Left cardiac atrium (tissue), 4 donors: Measurements from ENCODE around the gene RAET1G. TPM values are rescaled to one million over a fixed set of nuclear protein-coding genes. Genes with fewer than 3 reads are reported as not detected.
A peak's percentile ranks its signal among the peaks of the same experiment; 100 is the strongest.

Experiments used
- ATAC-seq, 2 donors: fragments of 200-7000 bp; cut with Tn5 transposase; one replicate each; pipeline ENCODE4 v1.9.1; 2020; ENCODE audit warnings: mild to moderate bottlenecking in 2 of 2, moderate library complexity in 2 of 2
- DNase-seq: peaks from one replicate; pipeline ENCODE4 v3.0.0-alpha.2; 2020
- intact Hi-C, 2 donors: fragments of 100-400 bp; cut with DNase I; formaldehyde crosslinking; loops; one replicate each; pipeline versions ENCODE4 v1.14.1 to v1.15.1; 2022 to 2023
- total RNA-seq, 2 donors: library from RNA; stranded (reverse); fragmentation: NEBNext Ultra II Directional; extraction: Animal tissue kit (Norgen Biotek cat#: 25700); gene quantifications; one replicate each; pipeline ENCODE4 v1.2.1, GENCODE V29; 2021
- donor health status: DM: no; HTN: yes; CAD: no.
- donor health status: DM: no; HTN: yes; CAD: no; lungs with severe emphysema.
- donor health status: DM: yes; HTN: yes; CAD: no.
- donor health status: Dilated cardiomyopathy.

Gene RAET1G
- total RNA-seq, 2 donors from 2014 or later: 0.55 to 1.1 TPM

DNA sequence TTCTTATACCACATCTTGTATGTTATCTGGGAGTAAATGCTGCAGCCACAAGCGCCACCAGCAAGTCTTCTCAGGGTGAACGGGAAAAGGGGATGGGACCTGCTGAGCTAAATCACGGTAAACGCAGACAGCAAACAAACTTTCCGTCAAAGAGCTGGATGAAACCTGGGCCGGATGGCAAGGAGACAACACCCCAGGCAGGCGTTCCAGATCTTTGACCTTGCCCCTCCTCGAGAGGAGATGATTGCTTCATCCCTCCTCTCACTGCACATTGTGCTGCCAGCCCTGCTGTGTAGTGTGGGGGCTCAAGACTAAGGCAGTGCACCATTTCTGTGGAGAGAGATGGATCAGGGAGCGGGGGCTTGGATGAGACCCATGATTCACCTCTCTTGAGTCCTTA lies 34.8 kb downstream of the RAET1G start:
- DNase-seq (no peak), ATAC-seq (peak in 1 of 2 donors; percentile 32)
- intact Hi-C loops: no loop called here

DNA sequence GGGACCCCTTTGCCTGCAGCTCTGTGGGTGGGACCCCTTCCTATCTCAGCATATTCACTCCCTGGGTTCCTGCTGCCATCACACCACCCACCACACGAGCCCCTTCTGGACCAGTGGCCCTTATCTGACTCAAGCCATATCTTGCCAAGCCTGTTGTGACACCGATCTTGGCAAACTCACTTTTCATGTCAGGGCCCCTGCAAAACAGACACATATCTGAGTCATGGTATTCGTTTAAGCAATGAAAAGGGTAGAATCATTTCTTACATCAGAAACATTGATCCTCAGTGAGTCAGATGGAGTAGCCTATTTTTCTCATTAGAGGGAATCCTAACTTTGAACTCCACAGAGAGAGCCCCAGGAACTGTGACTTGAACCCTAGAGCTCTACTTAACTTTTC lies 35.6 kb downstream of the RAET1G start:
- no peak for DNase-seq
- intact Hi-C loops: no loop called here
- ATAC-seq: peak in 1 of 2 donors; percentile 17

DNA sequence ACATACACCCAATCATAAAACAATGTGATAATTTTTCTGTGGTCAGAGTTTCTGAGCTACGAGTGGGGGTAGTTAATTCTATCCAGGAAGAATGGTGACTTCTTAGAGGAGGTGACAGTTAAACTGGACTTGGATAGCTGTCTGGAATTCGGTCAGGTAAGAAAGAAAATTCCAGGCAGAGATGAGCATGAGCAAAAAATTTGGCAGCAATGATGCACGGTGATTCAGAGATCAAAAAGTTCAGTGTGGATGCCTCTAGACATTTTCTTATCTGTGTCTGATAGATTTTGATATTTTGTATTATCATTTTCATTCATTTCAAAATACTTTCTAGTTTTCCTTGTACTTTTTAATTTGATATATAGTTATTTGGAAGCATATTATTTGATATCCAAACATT lies 37.0 kb downstream of the RAET1G start:
- ATAC-seq (no peak), DNase-seq (no peak)
- intact Hi-C loops: no loop called here

DNA sequence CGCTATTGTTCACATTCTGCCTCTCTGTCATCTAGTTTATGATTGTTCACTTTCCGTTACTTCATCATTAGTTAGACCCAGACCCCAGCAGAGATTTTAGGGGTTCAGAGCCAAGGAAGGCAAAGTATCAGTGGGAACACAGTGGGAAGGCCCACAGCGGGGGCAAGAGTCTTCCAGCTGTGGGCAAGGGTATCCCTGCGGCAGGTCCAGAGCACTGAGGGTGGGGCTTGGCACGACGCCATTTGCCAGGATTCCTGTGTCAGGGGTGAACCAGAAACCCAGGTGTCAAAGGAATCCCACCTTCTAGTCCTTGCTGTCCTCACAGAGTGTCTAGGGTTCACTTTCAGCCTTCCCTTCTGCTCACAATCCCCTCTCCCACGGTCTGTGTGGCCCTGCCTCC lies 38.3 kb downstream of the RAET1G start:
- ATAC-seq: no peak
- intact Hi-C loops: no loop called here

DNA sequence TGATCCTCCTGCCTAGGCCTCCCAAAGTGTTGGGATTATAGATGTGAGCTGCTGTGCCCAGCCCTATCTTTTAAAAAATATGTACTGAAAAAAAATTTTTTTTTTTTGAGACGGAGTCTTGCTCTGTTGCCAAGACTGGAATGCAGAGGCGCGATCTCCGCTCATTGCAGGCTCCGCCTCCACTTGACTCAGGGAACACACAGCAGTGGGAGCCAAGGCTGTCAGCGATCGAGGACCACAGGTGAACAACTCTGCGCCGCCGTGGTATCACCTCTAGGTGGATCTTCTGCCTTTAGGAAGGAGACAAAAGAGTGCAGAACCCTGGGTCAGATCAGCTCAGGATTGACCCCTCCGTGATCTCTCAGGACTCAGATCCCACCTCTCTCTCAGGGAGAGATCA lies 38.7 kb downstream of the RAET1G start:
- ATAC-seq: peak; percentile 51 to 88
- DNase-seq: peak; percentile 61
- intact Hi-C loops: no loop called here

More for the DNA sequence above, 38.3 kb downstream of the RAET1G start:
- DNase-seq: no peak

DNA sequence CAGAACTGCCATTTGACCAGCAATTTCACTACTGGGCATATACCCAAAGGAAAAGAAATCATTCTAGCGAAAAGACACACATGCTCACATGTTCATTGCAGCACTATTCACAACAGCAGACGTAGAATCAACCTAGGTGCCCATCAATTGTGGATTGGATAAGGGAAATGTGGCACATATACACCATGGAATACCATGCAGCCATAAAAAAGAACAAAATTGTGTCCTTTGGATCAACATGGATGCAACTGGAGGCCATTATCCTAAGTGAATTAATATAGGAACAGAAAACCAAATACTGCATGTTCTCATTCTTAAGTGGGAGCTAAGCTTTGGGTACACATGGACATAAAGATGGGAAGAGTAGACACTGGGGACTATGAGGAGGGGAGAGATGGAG lies 41.1 kb downstream of the RAET1G start:
- intact Hi-C loops: no loop called here
- ATAC-seq (no peak), DNase-seq (no peak)

DNA sequence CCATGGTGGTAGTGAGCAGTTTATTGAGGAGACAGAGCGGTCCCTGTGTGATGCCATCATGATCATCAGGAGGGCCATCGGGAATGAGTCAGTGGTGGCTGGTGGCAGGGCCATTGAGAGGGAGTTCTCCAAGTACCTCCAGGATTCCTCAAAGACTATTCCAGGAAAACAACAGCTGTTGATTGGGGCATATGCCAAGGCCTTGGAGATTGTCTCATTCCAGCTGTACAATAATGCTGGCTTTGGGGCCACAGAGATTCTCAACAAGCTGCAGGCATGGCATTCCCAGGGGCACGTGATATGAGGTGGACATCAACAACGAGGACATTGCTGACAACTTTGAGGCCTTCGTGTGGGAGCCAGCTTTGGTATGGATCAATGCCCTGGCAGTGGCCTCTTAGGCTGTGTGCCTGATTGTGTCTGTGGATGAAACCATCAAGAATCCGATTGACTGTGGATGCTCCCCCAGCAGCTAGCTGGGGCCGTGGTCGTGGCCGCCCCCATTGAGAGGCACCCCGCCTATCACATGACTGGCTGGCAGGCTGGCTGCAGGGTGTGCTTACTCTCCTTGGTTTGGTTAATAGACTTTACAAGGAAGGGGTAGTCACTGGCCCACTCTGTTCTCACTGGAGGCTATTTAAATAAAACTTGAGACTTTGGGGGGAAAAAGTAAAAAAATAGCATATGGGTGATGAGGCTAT lies 41.7 kb downstream of the RAET1G start:
- DNase-seq (no peak), ATAC-seq (no peak)
- intact Hi-C loops: no loop called here

DNA sequence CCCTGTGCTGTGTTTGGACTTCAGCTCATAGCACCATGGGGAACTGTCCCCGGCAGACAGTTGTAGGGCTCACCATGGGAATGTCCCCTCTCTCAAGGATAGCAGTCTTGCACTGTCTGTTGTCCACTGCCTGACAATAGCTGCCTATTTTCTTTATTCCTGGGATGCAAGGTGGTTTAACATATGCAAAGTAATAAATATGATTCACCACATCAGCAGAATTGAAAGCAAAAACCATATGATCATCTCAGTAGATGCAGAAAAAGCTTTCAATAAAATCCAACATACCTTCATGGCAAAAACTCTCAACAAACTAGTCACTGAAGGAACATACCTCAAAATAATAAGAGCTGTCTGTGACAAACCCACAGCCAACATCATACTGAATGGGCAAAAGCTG lies 45.3 kb downstream of the RAET1G start:
- intact Hi-C loops: no loop called here
- ATAC-seq (no peak), DNase-seq (no peak)

DNA sequence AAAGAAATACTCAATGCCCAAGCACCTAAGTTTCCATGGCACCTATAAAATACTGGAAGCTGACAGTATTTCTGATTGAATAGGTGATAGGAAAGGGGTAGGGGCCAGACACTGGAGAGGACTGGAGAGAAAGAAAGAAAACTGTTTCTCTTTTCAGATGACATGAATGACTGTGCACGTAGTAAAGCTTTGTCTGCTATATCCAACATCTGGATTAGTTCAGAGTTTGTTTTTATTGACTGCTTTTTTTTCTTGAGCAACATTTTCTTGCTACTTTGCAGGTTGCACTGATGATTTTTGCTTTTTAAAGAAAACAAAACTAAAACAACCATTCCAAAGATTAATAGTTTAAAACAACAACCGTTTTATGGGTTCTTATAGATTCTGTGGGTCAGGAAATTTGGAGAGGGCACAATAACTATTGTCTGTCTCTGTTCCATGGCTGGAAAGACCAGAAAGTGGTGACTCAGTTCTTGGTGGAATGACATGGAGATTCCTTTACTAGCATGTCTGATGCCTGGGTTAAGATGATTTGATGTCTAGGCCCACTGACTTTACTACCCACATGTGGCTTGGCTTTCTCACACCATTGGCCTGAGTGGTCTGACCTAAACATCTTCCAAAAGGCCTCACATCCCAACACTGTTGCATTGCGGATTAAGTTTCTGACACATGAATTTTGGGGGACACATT lies 46.5 kb downstream of the RAET1G start:
- DNase-seq (no peak), ATAC-seq (no peak)
- intact Hi-C loops: no loop called here

DNA sequence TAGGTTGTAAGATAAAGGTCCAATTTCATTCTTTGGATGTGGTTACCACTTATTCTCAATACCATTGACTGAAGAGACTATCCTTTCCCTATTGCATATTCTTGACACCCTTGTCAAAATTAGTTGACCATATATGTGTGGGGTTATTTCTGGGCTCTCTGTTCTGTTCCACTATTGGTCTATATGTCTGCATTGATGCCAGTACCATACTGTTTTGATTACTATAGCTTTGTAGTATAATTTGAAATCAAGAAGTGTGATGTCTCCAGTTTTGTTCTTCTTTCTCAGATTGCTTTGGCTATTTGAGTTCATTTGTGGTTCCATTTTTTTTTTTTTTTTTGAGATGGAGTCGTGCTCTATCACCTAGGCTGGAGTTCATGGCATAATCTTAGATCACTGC lies 50.7 kb downstream of the RAET1G start:
- DNase-seq (no peak), ATAC-seq (no peak)
- intact Hi-C loops: no loop called here

DNA sequence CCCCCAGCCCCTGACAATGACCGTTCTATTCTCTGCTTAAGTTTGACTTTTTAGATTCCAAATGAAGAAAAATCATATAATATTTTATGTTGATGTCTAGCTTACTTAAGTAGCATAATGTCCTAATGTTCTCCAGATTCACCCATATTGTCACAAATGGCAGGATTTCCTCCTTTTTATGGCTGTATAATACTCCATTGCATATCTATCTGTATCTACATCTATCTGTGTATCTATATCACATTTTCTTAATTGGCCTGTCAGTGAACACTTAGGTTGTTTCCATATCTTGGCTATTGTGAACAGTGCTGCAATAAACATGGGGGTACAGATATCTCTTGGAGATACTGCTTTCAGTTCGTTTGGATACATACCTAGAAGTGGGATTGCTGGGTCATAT lies 51.7 kb downstream of the RAET1G start:
- DNase-seq: no peak
- intact Hi-C loops: no loop called here

DNA sequence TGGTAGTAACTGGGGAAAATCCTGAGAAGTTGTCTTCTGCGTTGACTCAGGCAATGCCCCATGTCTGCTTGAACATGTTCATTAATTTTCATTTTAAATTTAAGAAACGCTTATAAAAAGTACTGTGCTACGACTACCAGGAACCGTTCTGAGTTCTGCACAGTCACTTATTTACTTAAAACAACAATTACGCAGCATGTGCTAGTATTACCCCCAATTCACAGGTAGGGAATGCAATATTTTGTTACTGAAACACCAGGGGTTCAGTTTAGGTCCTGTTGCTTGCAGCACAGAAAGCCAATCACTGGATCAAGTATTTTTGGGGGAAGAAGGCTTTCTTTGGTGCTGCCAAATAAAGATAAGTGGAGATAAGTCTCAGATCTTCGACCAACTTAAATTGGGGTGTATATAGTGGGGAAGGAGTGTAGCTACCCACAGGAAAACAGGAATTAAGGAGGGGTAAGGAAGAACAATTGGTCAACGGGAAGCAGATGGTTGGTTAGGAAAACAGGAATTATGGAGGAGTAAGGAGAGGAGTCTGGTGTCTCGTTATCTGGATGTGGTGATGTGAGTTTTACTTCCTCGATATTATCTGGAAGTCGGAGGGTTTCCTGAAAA lies 53.5 kb downstream of the RAET1G start:
- ATAC-seq (no peak), DNase-seq (no peak)
- intact Hi-C loops: no loop called here

More for the DNA sequence above, 51.7 kb downstream of the RAET1G start:
- ATAC-seq: no peak

DNA sequence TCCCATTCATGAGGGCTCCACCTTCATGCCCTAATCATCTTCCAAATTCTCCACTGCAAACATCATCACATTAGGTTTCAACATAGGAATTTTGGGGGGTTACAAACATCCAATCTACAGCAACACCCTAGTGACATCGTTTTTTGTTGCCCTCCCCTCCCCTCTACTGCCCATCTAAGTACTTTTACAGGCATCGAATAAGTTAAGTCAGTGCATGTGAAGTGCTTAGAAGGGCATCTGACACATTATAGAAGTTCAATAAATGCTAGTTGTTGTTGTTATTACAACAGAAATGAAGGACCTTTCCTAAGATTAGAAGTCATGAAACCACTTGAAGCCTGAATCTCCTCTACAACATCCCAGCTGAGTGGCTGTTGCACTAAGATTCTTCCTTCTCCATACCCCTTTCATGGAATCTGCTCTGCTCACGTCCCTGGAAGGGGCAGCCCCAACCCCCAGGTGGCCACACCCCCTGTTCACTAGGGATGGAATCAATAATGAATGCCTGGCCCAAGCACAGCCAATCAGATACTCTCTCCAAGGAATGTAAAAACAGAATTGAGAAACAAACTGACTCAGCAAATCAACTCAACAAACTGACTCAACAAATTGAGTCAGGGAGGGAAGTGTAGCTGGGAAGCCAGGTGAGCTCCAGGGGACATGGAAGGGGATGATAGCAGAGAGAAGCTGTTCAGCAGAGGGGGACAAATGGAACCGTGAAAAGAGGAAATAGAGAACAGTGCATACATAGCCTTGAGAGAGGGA lies 54.9 kb downstream of the RAET1G start:
- DNase-seq (no peak), ATAC-seq (no peak)
- intact Hi-C loops: no loop called here

Other genes starting within 250 kb of the RAET1G start
- 10 to 100 TPM; 14.6 to 15.4 TPM for gene LATS1, start 205.0 kb downstream of the RAET1G start, total RNA-seq
- 10 to 100 TPM; 22.4 to 27.7 TPM for gene NUP43, start 176.6 kb downstream of the RAET1G start, total RNA-seq
- gene PCMT1, start 173.4 kb downstream of the RAET1G start, total RNA-seq: 100 to 1,000 TPM in 1 of 2 donors, 10 to 100 TPM in 1; 92.8 to 107 TPM
- 10 to 100 TPM; 15.5 to 25.7 TPM for gene LRP11, start 58.8 kb downstream of the RAET1G start, total RNA-seq
- 1 to 10 TPM in 1 of 2 donors, under 1 TPM in 1; 0.89 to 1.2 TPM for gene RAET1E, start 25.0 kb downstream of the RAET1G start, total RNA-seq
- 1 to 10 TPM in 1 of 2 donors, under 1 TPM in 1; 0.71 to 1.1 TPM for gene ULBP2, start 18.9 kb upstream of the RAET1G start, total RNA-seq
- gene ULBP1, start 40.8 kb upstream of the RAET1G start, total RNA-seq: under 1 TPM; 0.08 to 0.12 TPM
- gene RAET1L, start 102.4 kb upstream of the RAET1G start, total RNA-seq: not detected
- gene ULBP3, start 146.0 kb upstream of the RAET1G start, total RNA-seq: 1 to 10 TPM in 1 of 2 donors, under 1 TPM in 1; 0.60 to 1.4 TPM
- 100 to 1,000 TPM in 1 of 2 donors, 10 to 100 TPM in 1; 94.9 to 114 TPM for gene PPP1R14C, start 219.9 kb upstream of the RAET1G start, total RNA-seq